ENCODE data around the gene LTB4R2.
A peak's percentile ranks its signal among the peaks of the same experiment; 100 is the strongest.
"Not testable (repeated sequence)": the region's sequence is repeated elsewhere in the genome, so short reads cannot be mapped to it uniquely, and the experiment has no call there.

Gene LTB4R2

GRCh38 chr14:24339284-24340151 is 29.6 kb downstream of the LTB4R2 start, which contains the start of gene RIPK3:
RIPK3 (minus strand) TSS chr14:24339991; CDS start chr14:24339826, 165 bp downstream.
- DNase-seq (ENCODE audit: low read depth in 2 of 2) = no peak

- no peak for DNase-seq (ENCODE audit: low read depth in 2 of 2)
These were observed 30.7 kb downstream of the LTB4R2 start for GRCh38 chr14:24340606-24341005.

GRCh38 chr14:24342889-24343288 is 32.9 kb downstream of the LTB4R2 start:
- no peak for DNase-seq (ENCODE audit: low read depth in 2 of 2)

GRCh38 chr14:24343795-24344660 is 34.1 kb downstream of the LTB4R2 start:
- no peak for DNase-seq (ENCODE audit: low read depth in 2 of 2)

GRCh38 chr14:24347134-24347533 is 37.2 kb downstream of the LTB4R2 start:
- no peak for DNase-seq (ENCODE audit: low read depth in 2 of 2)

GRCh38 chr14:24348186-24348585 is 38.2 kb downstream of the LTB4R2 start:
- no peak for DNase-seq (ENCODE audit: low read depth in 2 of 2)

GRCh38 chr14:24349742-24350141 is 39.8 kb downstream of the LTB4R2 start:
- no peak for DNase-seq (ENCODE audit: low read depth in 2 of 2)

- DNase-seq (ENCODE audit: low read depth in 2 of 2) = no peak
These were observed 41.6 kb downstream of the LTB4R2 start for GRCh38 chr14:24351517-24351916.

- peak in 1 of 2 experiments; percentile 29 for DNase-seq (ENCODE audit: low read depth in 2 of 2)
These were observed 43.9 kb downstream of the LTB4R2 start for GRCh38 chr14:24353559-24354481.

GRCh38 chr14:24354482-24354825 is 44.5 kb downstream of the LTB4R2 start:
- DNase-seq (ENCODE audit: low read depth in 2 of 2) = not testable (repeated sequence)

- no peak for DNase-seq (ENCODE audit: low read depth in 2 of 2)
These were observed 45.1 kb downstream of the LTB4R2 start for GRCh38 chr14:24355009-24355408.

GRCh38 chr14:24356208-24356607 is 46.3 kb downstream of the LTB4R2 start:
- no peak for DNase-seq (ENCODE audit: low read depth in 2 of 2)

GRCh38 chr14:24360281-24360680 is 50.3 kb downstream of the LTB4R2 start:
- no peak for DNase-seq (ENCODE audit: low read depth in 2 of 2)

GRCh38 chr14:24361326-24361725 is 51.4 kb downstream of the LTB4R2 start:
- DNase-seq (ENCODE audit: low read depth in 2 of 2) = no peak

All from fibroblast of skin of left biceps (primary cell).